ENCODE data around the gene ZMYND8.
A peak's percentile ranks its signal among the peaks of the same experiment; 100 is the strongest.

ZMYND8 gene

DNA sequence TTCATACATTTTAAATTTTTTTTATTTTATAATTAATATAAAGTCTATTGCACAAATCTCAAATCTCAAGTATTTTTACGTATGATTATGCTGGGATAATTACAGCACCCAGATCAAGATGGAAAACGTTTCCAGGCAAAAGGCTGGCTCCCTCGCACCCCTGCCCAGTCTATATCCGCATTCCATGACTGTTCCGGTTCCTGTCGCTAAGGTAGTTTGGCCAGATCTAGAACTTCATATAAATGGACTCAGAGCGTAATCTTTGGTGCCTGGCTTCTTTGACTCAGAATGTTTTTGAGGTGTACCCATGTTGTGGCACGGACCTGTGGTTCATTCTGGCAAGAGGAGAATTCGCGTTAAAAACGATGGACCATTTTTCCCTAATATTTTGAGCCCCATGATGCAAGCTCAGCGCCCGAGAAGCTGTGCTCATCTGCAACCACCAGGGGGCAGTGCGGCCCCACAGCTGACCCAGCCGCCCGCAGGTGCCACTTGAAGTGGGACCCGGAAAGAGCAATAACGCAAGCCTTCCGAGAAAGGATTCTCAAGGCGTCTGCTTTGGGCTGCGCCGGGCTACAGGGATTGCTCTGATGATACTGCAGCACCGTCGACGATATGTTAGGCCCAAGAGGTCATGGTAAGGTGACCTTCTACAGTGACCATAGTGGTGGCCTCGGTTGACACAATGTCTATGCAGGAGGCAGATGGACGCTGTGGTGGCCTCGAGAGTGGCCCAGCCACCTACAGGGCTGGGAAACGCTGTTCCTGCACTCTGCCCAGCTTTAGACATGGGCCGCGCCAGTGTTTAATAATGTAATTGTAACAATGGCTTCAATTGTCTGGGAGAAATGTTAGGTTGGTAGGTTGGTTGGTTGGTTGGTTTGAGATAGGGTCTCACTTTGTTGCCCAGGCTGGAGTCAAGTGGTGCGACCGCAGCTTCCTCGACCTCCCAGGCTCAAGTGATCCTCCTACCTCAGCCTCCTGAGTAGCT lies 160.1 kb downstream of the ZMYND8 start:
- Histone ChIP-seq H2AFZ (ENCODE audit: low read depth, low read length) (peak overlapping the region; percentile 62), H3K4me2 (ENCODE audit: insufficient read depth, low read length) (peak overlapping the region; percentile 48), H3K9ac (ENCODE audit: low read depth, low read length) (no peak overlapping the region), H3K4me1 (ENCODE audit: insufficient read depth, low read length) (peaks cover 4% of the 10 kb centered on the region), H3K79me2 (ENCODE audit: insufficient read depth, low read length) (no peaks in the 10 kb centered on the region), H3K27ac (ENCODE audit: low read length) (no peak overlapping the region), H3K9me3 (ENCODE audit: insufficient read depth, low read length, severe bottlenecking) (no peaks in the 10 kb centered on the region), H4K20me1 (ENCODE audit: insufficient read depth, low read length) (no peaks in the 10 kb centered on the region), H3K4me3 (ENCODE audit: low read depth in 1 of 2, low read length in 2 of 2) (no peak overlapping the region), H3K27me3 (ENCODE audit: insufficient read depth, low read length, poor library complexity) (no peaks in the 10 kb centered on the region), H3K36me3 (ENCODE audit: insufficient read depth, low read length) (no peaks in the 10 kb centered on the region)
- peak; percentile 82 for DNase-seq
- TF ChIP-seq EZH2 (IDR thresholded peaks at IDR 0.05; ENCODE audit: borderline replicate concordance, low read depth, low read length, severe bottlenecking) (no peak), CTCF (IDR thresholded peaks at IDR 0.05; ENCODE audit: borderline replicate concordance, extremely low read depth, low read length, poor library complexity, severe bottlenecking) (peak; percentile 97)
- ATAC-seq (ENCODE audit: insufficient read depth, low read depth), result peak; percentile 94

DNA sequence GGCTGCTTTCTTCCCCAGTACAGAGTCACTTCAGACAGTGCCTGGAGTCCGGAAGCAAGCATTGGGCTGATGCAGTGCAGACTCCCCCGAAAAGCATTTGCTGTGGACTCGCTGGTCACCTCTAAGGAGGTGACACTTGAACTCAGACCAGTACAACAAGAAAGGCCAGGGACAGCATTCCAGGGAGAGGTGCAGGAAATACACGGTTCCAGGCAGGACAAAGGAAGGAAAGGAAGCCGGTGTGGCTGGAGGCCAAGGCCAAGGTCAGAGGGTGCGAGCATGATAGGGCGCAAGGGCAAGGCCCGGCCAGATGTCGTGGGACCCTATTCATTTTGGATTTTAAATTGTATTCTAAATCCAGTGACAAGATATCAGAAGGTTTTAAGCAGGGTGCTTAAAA lies 160.9 kb downstream of the ZMYND8 start:
- Histone ChIP-seq H3K9me3 (ENCODE audit: insufficient read depth, low read length, severe bottlenecking) (no peaks in the 10 kb centered on the region), H3K27ac (ENCODE audit: low read length) (no peak overlapping the region), H3K79me2 (ENCODE audit: insufficient read depth, low read length) (no peaks in the 10 kb centered on the region), H4K20me1 (ENCODE audit: insufficient read depth, low read length) (no peaks in the 10 kb centered on the region), H3K4me2 (ENCODE audit: insufficient read depth, low read length) (no peak overlapping the region), H3K4me3 (ENCODE audit: low read depth in 1 of 2, low read length in 2 of 2) (no peak overlapping the region), H3K4me1 (ENCODE audit: insufficient read depth, low read length) (peaks cover 4% of the 10 kb centered on the region), H3K27me3 (ENCODE audit: insufficient read depth, low read length, poor library complexity) (no peaks in the 10 kb centered on the region), H3K9ac (ENCODE audit: low read depth, low read length) (no peak overlapping the region), H3K36me3 (ENCODE audit: insufficient read depth, low read length) (no peaks in the 10 kb centered on the region), H2AFZ (ENCODE audit: low read depth, low read length) (no peak overlapping the region)
- ATAC-seq (ENCODE audit: insufficient read depth, low read depth) (no peak), DNase-seq (no peak)
- no peak for TF ChIP-seq EZH2 (IDR thresholded peaks at IDR 0.05; ENCODE audit: borderline replicate concordance, low read depth, low read length, severe bottlenecking)
- no peak for TF ChIP-seq CTCF (IDR thresholded peaks at IDR 0.05; ENCODE audit: borderline replicate concordance, extremely low read depth, low read length, poor library complexity, severe bottlenecking)

- Histone ChIP-seq H3K79me2 (ENCODE audit: insufficient read depth, low read length) (no peaks in the 10 kb centered on the region), H3K4me3 (ENCODE audit: low read depth in 1 of 2, low read length in 2 of 2) (no peak overlapping the region), H3K27ac (ENCODE audit: low read length) (no peak overlapping the region), H3K27me3 (ENCODE audit: insufficient read depth, low read length, poor library complexity) (peaks cover 7% of the 10 kb centered on the region), H3K36me3 (ENCODE audit: insufficient read depth, low read length) (no peaks in the 10 kb centered on the region), H3K4me1 (ENCODE audit: insufficient read depth, low read length) (peaks cover 4% of the 10 kb centered on the region), H2AFZ (ENCODE audit: low read depth, low read length) (no peak overlapping the region), H4K20me1 (ENCODE audit: insufficient read depth, low read length) (no peaks in the 10 kb centered on the region), H3K9ac (ENCODE audit: low read depth, low read length) (no peak overlapping the region), H3K9me3 (ENCODE audit: insufficient read depth, low read length, severe bottlenecking) (no peaks in the 10 kb centered on the region), H3K4me2 (ENCODE audit: insufficient read depth, low read length) (no peak overlapping the region)
- TF ChIP-seq CTCF (IDR thresholded peaks at IDR 0.05; ENCODE audit: borderline replicate concordance, extremely low read depth, low read length, poor library complexity, severe bottlenecking), result no peak
- no peak for TF ChIP-seq EZH2 (IDR thresholded peaks at IDR 0.05; ENCODE audit: borderline replicate concordance, low read depth, low read length, severe bottlenecking)
- no peak for ATAC-seq (ENCODE audit: insufficient read depth, low read depth)
- DNase-seq, result no peak
These were observed 164.5 kb downstream of the ZMYND8 start for GRCh38 chr20:47191956-47192355.

All from DND-41 (cell line).